HG02870 (cell line): Measurements from ENCODE around the gene FLOT2.
"Not testable (repeated sequence)": the region's sequence is repeated elsewhere in the genome, so short reads cannot be mapped to it uniquely, and the experiment has no call there.

Experiments used
- ATAC-seq: cut with Tn5 transposase; IDR thresholded peaks from one replicate; pipeline ENCODE4 v1.9.1; 2021; ENCODE audit warnings: mild to moderate bottlenecking, moderate library complexity; ENCODE audit not compliant: unreplicated experiment

Gene FLOT2

DNA sequence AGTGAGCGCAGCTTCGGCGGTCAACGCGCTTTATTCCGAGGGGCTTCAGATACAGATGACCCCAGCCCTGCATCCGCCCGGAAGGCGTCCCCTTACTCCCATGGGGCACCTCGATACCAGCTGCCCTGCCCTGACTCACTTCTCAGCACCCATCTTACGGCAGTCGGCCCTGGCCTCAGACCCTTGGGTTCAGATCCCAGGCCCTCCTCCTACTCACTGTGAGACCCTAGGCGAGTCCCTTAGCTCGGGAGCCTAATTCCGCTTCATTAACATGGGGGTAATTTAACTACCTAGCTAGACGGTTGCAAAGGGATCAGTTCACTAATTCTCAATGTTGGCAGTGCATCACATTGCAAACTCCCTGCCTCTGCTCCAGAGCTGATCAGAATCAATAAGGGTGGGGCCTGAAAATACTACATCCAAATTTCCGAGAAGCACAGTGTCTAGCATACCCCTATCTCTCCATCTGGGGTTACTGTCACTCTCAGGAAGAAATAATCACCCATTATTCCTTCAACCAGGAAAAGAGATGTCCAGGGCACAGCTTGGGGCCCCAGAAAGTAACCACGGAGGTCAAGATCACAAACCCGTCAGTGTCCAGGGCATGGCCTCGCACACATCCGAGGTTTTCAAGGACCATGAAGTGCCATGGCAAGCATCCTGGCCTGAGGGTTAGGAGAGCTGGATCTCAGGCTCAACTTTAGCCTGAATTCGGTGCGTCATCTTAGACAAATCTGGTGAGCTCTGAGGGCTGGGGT is 415 bp upstream of the FLOT2 start:
- no peak for ATAC-seq

DNA sequence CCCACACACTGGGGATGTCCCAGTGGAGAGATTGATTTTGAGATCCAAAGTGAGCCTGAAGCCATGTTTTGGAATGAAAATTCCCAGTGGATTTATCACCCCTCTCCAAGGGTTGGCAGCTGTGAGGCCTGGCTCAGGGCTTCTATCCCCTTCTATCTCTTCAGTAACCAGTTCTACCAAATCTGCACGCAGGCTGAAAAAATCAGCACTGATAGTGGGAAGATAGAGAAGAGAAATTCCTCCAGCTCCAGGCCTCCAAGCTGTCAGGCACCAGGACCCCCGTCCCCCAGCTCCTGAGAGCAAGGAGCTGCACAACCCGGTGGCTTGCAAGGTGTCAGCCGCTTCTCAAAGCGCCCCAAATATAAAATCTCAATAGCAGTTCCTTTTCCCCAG is 1.0 kb downstream of the FLOT2 start:
- no peak for ATAC-seq

DNA sequence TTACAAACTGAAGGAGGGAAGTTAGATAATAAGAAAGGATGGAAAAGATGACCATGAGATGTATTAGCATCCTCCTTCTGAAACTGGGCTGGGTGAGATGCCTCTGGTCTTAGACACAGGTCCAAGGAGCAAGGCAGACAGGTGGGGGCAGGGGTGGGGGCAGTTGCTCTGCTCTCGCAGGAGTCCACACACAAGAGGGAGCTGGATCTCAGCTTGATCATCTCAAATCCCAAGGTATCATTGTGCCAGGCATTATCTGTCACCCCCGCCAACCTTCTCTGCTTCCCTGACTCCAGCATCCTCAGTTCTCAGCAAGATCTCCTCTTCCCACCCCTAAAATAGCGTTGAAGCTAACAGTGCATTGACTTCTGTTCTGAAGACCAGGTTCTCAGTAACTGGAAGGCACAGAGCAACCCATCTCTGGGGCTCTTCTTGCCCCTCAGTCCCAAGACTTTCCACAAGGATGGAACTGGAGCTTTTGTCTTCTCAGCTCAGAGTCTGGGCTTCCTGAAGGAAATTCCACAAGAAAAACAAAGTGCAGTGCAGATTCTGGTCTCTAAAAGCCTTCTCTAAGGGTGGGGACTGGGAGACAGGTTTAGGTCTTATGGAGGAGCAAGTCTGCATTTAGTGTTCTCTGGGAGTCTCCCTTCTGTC is 1.6 kb downstream of the FLOT2 start:
- no peak for ATAC-seq

DNA sequence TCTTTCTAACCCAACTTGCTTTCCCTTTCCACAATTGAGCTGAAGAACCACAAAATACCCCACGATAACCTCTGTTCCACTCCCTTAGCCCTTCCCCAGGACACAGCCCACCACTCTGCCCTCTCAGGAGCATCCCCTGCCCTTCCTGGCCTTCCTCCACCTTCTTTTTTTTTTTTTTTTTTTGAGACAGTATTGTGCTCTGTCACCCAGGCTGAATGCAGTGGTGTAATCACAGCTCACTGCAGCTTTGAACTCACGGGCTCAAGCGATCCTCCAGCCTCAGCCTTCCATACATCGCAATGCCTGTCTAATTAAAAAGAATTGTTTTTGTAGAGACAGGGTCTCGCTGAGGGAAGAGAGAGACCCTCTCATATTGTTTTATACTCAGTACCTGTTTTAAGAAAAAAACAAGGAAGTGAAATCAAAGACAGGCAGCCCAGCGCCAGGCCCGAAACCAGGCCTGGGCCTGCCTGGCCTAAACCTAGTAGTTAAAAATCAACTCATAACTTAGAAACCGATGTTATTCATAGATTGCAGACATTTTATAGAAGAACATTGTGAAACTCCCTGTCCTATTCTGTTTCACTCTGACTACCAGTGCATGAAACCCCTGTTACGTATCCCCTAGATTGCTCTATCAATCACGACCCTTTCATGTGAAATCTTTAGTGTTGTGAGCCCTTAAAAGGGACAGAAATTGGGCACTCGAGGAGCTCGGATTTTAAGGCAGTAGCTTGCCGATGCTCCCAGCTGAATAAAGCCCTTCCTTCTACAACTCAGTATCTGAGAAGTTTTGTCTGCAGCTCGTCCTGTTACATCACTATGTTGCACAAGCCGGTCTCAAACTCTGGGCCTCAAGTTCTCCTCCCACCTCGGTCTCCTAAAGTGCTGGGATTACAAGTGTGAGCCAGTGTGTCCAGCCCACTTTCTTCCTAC is 4.0 kb downstream of the FLOT2 start:
- not testable (repeated sequence) for ATAC-seq

DNA sequence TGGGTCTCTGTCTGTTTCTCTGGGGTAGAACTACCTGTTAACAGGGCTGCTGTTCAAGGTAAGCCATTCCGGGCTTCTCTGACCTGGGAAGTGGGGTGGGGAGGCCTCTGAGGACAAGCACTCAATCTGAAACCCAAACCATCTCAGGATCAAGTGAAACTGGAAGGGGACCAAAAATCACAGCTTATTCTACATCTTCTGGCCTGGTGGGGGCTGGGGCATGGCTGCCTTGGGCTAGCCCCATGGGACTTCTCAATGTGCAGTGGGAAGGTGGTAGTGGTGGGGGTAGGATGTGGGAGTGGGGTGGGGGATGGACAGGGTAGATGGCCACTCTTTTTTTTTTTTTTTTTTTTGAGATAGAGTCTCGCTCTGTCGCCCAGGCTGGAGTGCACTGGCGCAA is 5.5 kb downstream of the FLOT2 start:
- ATAC-seq, result no peak

DNA sequence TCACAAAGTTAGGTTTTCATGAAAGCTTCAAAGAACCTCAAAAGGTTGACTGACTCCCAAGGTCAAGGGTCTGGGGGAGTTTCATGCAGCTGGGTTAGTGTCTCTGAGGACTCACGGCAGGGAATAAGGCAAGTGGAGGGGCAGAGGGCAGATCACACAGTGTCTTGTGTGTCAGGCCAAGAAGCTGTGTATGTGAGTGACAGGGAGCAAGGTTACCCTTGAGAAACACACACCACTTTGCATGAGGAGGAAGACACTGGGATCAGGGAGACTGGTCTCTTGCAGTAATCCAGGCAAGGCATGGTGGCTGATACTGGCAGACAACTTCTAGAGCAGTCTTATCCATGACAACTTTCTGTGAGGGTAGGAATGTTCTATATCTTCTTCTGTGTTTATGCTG is 6.3 kb downstream of the FLOT2 start:
- ATAC-seq, result no peak

- ATAC-seq, result no peak
Observed at GRCh38 chr17:28889996-28890395, 7.5 kb downstream of the FLOT2 start.

DNA sequence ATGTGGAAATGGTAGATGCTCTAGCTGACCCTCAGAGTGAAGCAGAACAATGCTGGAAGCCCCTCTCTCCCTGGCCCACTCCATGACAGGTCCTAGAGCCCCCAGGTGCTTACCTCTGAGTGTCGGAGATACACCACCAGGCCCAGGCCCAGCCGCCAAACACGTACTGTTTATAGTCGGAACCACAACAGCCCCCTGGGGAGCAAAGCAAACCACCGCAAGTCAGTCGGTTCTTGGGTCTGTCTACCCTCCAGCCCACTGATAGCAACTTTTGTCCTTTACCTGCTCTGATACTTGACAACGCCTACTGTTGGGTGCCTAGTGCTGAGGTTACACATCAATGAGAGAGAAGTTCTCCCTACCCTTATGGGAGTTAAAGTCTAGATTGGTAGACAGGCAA is 8.7 kb downstream of the FLOT2 start:
- no peak for ATAC-seq

DNA sequence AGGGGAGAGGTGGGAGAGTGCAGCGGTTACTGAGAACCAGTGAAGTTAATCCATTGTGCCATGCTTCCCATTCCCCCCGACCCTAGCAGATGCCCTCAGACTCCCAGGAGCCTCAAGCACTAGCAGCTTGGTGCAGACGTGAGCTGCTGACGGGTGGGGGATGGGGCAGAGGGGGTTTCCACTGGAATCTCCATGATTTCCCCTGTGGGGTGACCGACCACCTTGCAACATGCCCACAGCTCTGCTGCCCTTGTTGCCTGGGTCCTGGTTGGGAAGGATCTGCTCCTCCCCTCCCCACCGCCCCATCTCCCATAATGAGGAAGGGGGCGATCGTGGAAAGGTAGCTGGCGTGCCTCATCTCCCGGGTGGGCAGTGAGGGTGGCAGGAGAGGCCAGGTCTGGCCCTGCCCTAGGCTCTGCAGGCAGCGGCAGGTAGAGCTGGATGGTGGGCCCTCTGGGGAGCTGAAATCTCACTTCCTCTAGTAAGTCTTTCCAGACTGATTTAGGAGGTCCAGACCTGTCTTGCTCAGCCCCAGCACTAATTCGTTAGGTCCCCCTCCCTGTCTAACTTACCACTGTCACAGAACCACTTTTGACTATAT is 9.6 kb downstream of the FLOT2 start:
- ATAC-seq, result no peak

- no peak for ATAC-seq
Observed at GRCh38 chr17:28885951-28886350, 11.6 kb downstream of the FLOT2 start.

GRCh38 chr17:28885363-28885762 is 12.2 kb downstream of the FLOT2 start:
- ATAC-seq, result no peak

DNA sequence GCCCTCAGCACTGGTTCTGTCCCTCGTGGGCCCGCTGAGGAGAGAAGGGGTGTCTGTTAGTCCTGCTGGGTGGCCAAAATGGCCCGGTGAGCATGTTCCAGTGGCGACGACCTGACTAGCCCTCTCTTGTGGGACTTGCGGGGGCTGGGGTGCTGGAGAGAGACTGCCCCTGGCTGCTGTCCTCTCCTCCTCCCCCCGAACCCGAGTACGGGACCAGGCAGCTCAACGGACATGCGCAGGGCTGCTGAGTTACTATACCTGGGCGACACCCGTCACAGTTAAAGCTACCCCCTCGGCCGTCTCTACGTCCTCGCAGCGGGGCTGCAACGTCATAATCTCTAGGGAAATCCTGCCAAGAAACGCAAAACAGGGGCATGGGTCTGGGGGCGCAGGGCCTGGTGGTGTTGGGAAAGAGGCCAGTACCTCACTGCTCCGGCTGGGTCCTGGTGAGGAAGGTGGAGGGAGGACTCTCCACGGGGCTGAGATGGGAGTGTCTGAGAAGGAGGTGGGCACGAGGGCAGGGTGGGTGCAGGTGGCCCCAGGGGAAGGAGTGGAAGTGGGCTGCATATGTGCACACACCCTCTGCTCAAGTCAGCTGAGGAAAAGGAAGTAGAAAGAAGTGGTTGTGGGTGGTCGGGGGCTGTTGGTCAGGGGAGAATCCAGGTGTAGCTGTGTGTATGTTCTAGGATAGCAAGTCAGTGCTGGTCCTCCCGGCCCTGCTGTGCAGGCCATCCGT is 13.4 kb downstream of the FLOT2 start:
- ATAC-seq, result no peak

DNA sequence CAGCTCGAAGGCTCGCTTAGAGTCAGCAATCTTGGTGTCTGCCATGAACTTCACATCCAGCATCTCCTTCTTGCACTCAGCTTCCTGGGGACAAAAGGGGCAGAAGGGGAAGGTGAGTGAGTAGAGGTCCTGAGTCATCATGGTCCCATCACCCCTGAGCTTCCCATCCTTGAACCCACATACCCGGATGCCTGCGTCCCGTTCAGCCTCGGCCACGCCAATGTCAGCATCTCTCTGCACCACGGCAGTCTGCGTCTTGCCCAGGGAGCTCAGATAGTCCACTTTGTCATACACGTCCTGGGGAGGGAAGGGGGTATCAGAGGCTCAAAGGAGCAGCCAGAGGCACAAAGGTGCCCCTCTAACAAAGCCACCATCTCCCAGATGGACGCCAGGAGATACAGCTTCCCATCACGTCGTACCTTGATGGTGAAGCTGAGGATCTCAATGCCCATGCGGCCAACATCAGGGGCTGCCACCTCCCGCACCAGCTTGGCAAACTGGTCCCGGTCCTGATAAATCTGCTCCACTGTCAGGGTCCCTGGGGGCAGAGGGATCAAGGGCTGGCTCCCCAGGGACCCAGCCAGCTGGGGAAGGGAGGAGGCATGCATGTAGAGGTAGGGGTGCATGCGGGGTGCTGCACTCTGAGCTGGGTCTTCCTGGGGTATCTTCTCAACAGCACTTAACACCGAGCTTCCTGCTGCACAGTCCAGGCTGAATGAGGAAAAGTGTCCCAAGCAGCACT is 15.2 kb downstream of the FLOT2 start:
- ATAC-seq, result no peak

- ATAC-seq, result no peak
Observed at GRCh38 chr17:28881533-28882056, 15.9 kb downstream of the FLOT2 start.

DNA sequence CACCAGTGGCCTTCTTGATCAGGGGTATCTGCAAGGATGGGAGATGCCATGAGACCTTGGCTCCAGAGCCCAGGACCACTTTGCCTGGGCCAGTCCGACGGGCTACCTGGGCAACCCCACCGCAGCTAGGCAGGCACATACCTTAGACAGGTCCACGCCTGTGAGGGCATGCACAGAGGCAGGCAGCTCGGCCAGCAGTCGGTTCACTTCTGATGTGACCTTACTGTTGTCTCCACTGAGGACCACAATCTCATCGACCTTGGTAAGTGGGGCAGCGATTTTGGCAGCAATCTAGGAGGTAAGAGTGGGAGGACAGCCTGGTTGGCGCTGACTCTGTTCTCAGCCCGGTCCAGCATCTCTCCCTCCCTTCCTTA is 17.0 kb downstream of the FLOT2 start:
- no peak for ATAC-seq

- ATAC-seq, result no peak
Observed at GRCh38 chr17:28879886-28880571, 17.5 kb downstream of the FLOT2 start.

- ATAC-seq, result no peak
Observed at GRCh38 chr17:28878981-28879380, 18.6 kb downstream of the FLOT2 start.

- no peak for ATAC-seq
Observed at GRCh38 chr17:28878158-28878910, 19.2 kb downstream of the FLOT2 start.
